Neural cell (in vitro differentiated cells): ENCODE results near the gene PSMD3. TPM values are rescaled to one million over a fixed set of nuclear protein-coding genes. Genes with fewer than 3 reads are reported as not detected.

Source experiments
- H2AFZ ChIP-seq: fragments of 200-600, 300-800 bp; sonication (generic), shearing (Covaris generic); 2 replicates; pipeline ENCODE4 v1.6.0; 2014; ENCODE audit warnings: low read depth, mild to moderate bottlenecking, antibody characterized with exemption, low read length, moderate library complexity
- H3F3A ChIP-seq: fragments of 200-600 bp; shearing (Covaris generic); 2 replicates; pipeline ENCODE4 v1.6.1; 2016; ENCODE audit warnings: mild to moderate bottlenecking, moderate library complexity, mixed read lengths, antibody characterized with exemption, low read length; ENCODE audit not compliant: insufficient read depth, poor library complexity, severe bottlenecking
- H3K27ac ChIP-seq: fragments of 200-600, 300-800 bp; sonication (generic), shearing (Covaris generic); 2 replicates; pipeline ENCODE4 v1.5.1; 2014; ENCODE audit warnings: mild to moderate bottlenecking, low read length, moderate library complexity
- H3K27me3 ChIP-seq: fragments of 300-800, 200-600 bp; sonication (generic), shearing (Covaris generic); 2 replicates; pipeline ENCODE4 v1.6.0; 2014; ENCODE audit warnings: mild to moderate bottlenecking, low read depth, low read length, moderate library complexity; ENCODE audit not compliant: insufficient read depth
- H3K36me3 ChIP-seq: fragments of 300-800, 200-600 bp; sonication (generic), shearing (Covaris generic); 2 replicates; pipeline ENCODE4 v1.5.1; 2014; ENCODE audit warnings: mild to moderate bottlenecking, antibody characterized with exemption, low read length, moderate library complexity; ENCODE audit not compliant: insufficient read depth
- H3K4me2 ChIP-seq: fragments of 300-800, 200-600 bp; sonication (generic), shearing (Covaris generic); 2 replicates; pipeline ENCODE4 v1.6.0; 2014; ENCODE audit warnings: mild to moderate bottlenecking, low read length
- H3K4me3 ChIP-seq: fragments of 300-800, 200-600 bp; sonication (generic), shearing (Covaris generic); 2 replicates; pipeline ENCODE4 v1.5.1; 2014; ENCODE audit warnings: mild to moderate bottlenecking, low read length, moderate library complexity
- H3K79me2 ChIP-seq: fragments of 200-600 bp; shearing (Covaris generic); replicated peaks from 2 replicates; pipeline ENCODE4 v1.6.0; 2014; ENCODE audit warnings: mild to moderate bottlenecking, low read length, moderate library complexity; ENCODE audit not compliant: insufficient read depth
- H3K9ac ChIP-seq: fragments of 300-800, 200-600 bp; sonication (generic), shearing (Covaris generic); 2 replicates; pipeline ENCODE4 v1.6.1; 2016; ENCODE audit warnings: mild to moderate bottlenecking, low read length, mixed read lengths
- H3K9me2 ChIP-seq: fragments of 200-600 bp; shearing (Covaris generic); 2 replicates; pipeline ENCODE4 v1.6.1; 2016; ENCODE audit warnings: mild to moderate bottlenecking, low read length, mixed read lengths; ENCODE audit not compliant: insufficient read depth
- H3K9me3 ChIP-seq: fragments of 200-600, 300-800 bp; sonication (generic), shearing (Covaris generic); 2 replicates; pipeline ENCODE4 v1.6.1; 2016; ENCODE audit warnings: mild to moderate bottlenecking, mixed run types, low read length, moderate library complexity, mixed read lengths
- H4K20me1 ChIP-seq: fragments of 200-600 bp; shearing (Covaris generic); 2 replicates; pipeline ENCODE4 v1.6.1; 2016; ENCODE audit warnings: mild to moderate bottlenecking, mixed run types; ENCODE audit not compliant: insufficient read depth
- EP300 ChIP-seq: fragments of 450-650 bp; conservative IDR thresholded peaks from 2 replicates; pipeline ENCODE4 v1.6.1; 2014; ENCODE audit warnings: antibody characterized with exemption, mild to moderate bottlenecking, moderate library complexity; ENCODE audit not compliant: poor library complexity, severe bottlenecking
- EZH2 ChIP-seq: fragments of 200-600, 300-800 bp; shearing (Covaris generic), sonication (generic); IDR thresholded peaks from 2 replicates; pipeline ENCODE4 v1.6.1; 2014; ENCODE audit warnings: antibody characterized with exemption, low read length, borderline replicate concordance, mild to moderate bottlenecking; ENCODE audit not compliant: insufficient read depth, poor library complexity, severe bottlenecking
- MXI1 ChIP-seq: fragments of 450-650 bp; conservative IDR thresholded peaks from 2 replicates; pipeline ENCODE4 v1.6.1; 2014; ENCODE audit warnings: antibody characterized with exemption, mild to moderate bottlenecking; ENCODE audit not compliant: poor library complexity, severe bottlenecking
- POLR2AphosphoS5 ChIP-seq: IDR thresholded peaks from 2 replicates; pipeline ENCODE4 v1.6.1; 2012
- RAD21 ChIP-seq: fragments of 450-650 bp; conservative IDR thresholded peaks from 2 replicates; pipeline ENCODE4 v1.6.1; 2014; ENCODE audit warnings: antibody characterized with exemption, mild to moderate bottlenecking, moderate library complexity
- REST ChIP-seq: IDR thresholded peaks from 2 replicates; pipeline ENCODE4 v1.6.1; 2012; ENCODE audit warnings: borderline replicate concordance
- SMC3 ChIP-seq: fragments of 450-650 bp; conservative IDR thresholded peaks from 2 replicates; pipeline ENCODE4 v1.6.1; 2014; ENCODE audit warnings: antibody characterized with exemption, mild to moderate bottlenecking, moderate library complexity; ENCODE audit not compliant: poor library complexity
- TAF1 ChIP-seq: IDR thresholded peaks from 2 replicates; pipeline ENCODE4 v1.6.1; 2012; ENCODE audit warnings: low read depth
- polyA plus RNA-seq: library from polyadenylated mRNA; depleted of rRNA; stranded (reverse); fragments of >200 nt; gene quantifications from 2 replicates; pipeline ENCODE4 v1.2.3, GENCODE V29; 2014
- TF ChIP-seq, protein P1 (sequence below): fragments of 450-650 bp; IDR thresholded peaks from 2 replicates; pipeline ENCODE4 v1.5.1; 2014; ENCODE audit warnings: antibody characterized with exemption, mild to moderate bottlenecking, moderate library complexity; ENCODE audit not compliant: poor library complexity, severe bottlenecking

The PSMD3 gene
- polyA plus RNA-seq, 1 donor from 2014 or later, result 117 TPM

DNA sequence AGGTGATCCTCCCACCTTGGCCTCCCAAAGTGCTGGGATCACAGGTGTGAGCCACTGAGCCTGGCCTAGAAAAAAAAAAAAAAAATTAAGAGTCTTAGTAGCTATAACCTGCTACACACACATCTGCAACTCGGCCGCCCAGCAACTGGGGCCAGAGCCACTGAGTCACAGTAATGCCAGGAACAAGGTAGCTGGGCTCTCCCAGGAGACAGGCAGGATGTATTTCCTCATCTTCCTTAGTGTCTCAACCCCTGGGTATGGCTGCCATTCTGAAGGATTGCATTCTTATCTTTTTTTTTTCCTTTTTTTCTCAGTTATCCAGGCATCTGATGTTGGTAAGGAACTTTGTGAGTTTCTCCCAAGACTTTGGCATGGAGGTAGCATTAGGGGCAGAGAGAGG, 7.1 kb upstream of the PSMD3 start (continued):
- no peak for TF ChIP-seq MXI1

DNA sequence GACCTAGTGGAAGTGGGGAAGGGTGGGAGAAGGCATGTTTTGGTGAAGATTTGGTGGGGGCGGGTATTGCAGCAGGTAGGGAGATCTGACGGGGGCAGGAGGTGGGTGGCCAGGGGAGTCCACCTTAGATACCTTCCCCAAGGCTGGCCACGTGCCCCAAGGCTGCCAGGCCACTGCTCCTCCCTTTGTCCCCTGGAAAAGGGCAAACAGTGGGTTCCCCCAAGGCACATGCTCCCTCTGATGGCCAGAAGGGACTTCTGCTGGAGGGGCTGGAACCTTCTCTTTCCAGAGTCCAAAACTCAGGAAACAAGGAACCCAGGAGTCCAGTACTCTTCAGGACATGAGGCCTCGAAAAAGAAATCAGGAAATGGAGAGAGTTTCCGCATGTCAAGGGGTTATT, 6.2 kb upstream of the PSMD3 start:
- Histone ChIP-seq H2AFZ (no peak overlapping the region), H3K27me3 (no peaks in the 10 kb centered on the region)

GRCh38 chr17:39975801-39976200, 4.8 kb upstream of the PSMD3 start:
- no peaks in the 10 kb centered on the region for H3K9me3 ChIP-seq
- no peak overlapping the region for H3K4me3 ChIP-seq
- no peaks in the 10 kb centered on the region for H3K36me3 ChIP-seq
- no peaks in the 10 kb centered on the region for H4K20me1 ChIP-seq
- H3K79me2 ChIP-seq, result no peaks in the 10 kb centered on the region
- H3K4me2 ChIP-seq, result no peak overlapping the region
- H2AFZ ChIP-seq, result no peak overlapping the region
- no peak overlapping the region for H3K27ac ChIP-seq
- H3F3A ChIP-seq, result no peaks in the 10 kb centered on the region
- H3K9ac ChIP-seq, result no peak overlapping the region
- H3K9me2 ChIP-seq, result no peaks in the 10 kb centered on the region
- TF ChIP-seq REST (no peak), SMC3 (no peak)
- no peaks in the 10 kb centered on the region for H3K27me3 ChIP-seq

More for the DNA sequence above, 6.2 kb upstream of the PSMD3 start:
- Histone ChIP-seq H3K27ac (no peak overlapping the region), H3K4me2 (no peak overlapping the region), H3K79me2 (no peaks in the 10 kb centered on the region), H3K9me3 (no peaks in the 10 kb centered on the region), H3K4me3 (no peak overlapping the region), H3K9me2 (no peaks in the 10 kb centered on the region), H4K20me1 (no peaks in the 10 kb centered on the region), H3K9ac (no peak overlapping the region), H3K36me3 (no peaks in the 10 kb centered on the region), H3F3A (no peaks in the 10 kb centered on the region)
- TF ChIP-seq RAD21 (no peak), SMC3 (no peak), POLR2AphosphoS5 (no peak), TAF1 (no peak), MXI1 (no peak), EP300 (no peak), REST (no peak), EZH2 (no peak)
- TF ChIP-seq, protein P1, sequence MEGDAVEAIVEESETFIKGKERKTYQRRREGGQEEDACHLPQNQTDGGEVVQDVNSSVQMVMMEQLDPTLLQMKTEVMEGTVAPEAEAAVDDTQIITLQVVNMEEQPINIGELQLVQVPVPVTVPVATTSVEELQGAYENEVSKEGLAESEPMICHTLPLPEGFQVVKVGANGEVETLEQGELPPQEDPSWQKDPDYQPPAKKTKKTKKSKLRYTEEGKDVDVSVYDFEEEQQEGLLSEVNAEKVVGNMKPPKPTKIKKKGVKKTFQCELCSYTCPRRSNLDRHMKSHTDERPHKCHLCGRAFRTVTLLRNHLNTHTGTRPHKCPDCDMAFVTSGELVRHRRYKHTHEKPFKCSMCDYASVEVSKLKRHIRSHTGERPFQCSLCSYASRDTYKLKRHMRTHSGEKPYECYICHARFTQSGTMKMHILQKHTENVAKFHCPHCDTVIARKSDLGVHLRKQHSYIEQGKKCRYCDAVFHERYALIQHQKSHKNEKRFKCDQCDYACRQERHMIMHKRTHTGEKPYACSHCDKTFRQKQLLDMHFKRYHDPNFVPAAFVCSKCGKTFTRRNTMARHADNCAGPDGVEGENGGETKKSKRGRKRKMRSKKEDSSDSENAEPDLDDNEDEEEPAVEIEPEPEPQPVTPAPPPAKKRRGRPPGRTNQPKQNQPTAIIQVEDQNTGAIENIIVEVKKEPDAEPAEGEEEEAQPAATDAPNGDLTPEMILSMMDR, result no peak
